HepG2 (cell line): ENCODE results near the gene TMEM217. TPM values are rescaled to one million over a fixed set of nuclear protein-coding genes. Genes with fewer than 3 reads are reported as not detected.

Experiments used
- ATF2 ChIP-seq: sonication (generic); formaldehyde crosslinking; IDR thresholded peaks from 2 replicates; pipeline ENCODE4 v1.4.0; 2020; ENCODE audit warnings: missing genetic modification reagents
- FOXO1 ChIP-seq: sonication (generic); formaldehyde crosslinking; IDR thresholded peaks from 2 replicates; pipeline ENCODE4 v1.4.0; 2020; ENCODE audit warnings: missing genetic modification reagents
- HOXA9 ChIP-seq: sonication (generic); formaldehyde crosslinking; IDR thresholded peaks from 2 replicates; pipeline ENCODE4 v1.8.1; 2022; ENCODE audit warnings: missing genetic modification reagents, mild to moderate bottlenecking, moderate library complexity, borderline replicate concordance
- KDM5A ChIP-seq: fragments of 200-600 bp; sonication (generic); IDR thresholded peaks from 2 replicates; pipeline ENCODE4 v1.7.0; 2018; ENCODE audit warnings: antibody characterized with exemption, mild to moderate bottlenecking, low read length, borderline replicate concordance
- SRSF4 ChIP-seq: fragments of 200-400 bp; formaldehyde crosslinking; IDR thresholded peaks from one replicate; pipeline ENCODE4 v1.6.1; 2018; ENCODE audit warnings: mild to moderate bottlenecking, low read depth, low read length, moderate library complexity; ENCODE audit not compliant: poor library complexity, severe bottlenecking
- ZNF205 ChIP-seq: IDR thresholded peaks from 2 replicates; pipeline ENCODE4 v1.6.1; 2018; ENCODE audit warnings: missing biosample characterization, missing genetic modification reagents
- ZNF3 ChIP-seq: IDR thresholded peaks from 2 replicates; pipeline ENCODE4 v1.7.0; 2017; ENCODE audit warnings: inconsistent platforms
- ZNF318 ChIP-seq: sonication (generic); formaldehyde crosslinking; IDR thresholded peaks from 2 replicates; pipeline ENCODE4 v1.4.0; 2020; ENCODE audit warnings: mild to moderate bottlenecking, missing genetic modification reagents
- ZNF557 ChIP-seq: sonication (generic); formaldehyde crosslinking; IDR thresholded peaks from 2 replicates; pipeline ENCODE4 v1.4.0; 2020; ENCODE audit warnings: missing genetic modification reagents
- polyA plus RNA-seq, 8 experiments: library from polyadenylated mRNA; depleted of rRNA in 3 of 8; stranded (reverse) in 7 of 8; unstranded in 1 of 8; fragments of >200 nt; fragmentation: Illumina TruSeq in 4 of 8; extraction: Trizol in 4 of 8; gene quantifications; 2 replicates each; pipeline versions ENCODE4 v1.2.1 to v1.2.3, GENCODE V29; 2011 to 2016; ENCODE audit warnings: low read depth in 4 of 8, missing spikeins in 1 of 8, mixed read lengths in 1 of 8; ENCODE audit not compliant: insufficient read depth in 1 of 8
- total RNA-seq, 5 experiments: library from RNA; depleted of rRNA; stranded (reverse); fragments of >200 nt; fragmentation: Illumina TruSeq; extraction: Trizol; gene quantifications; 2 replicates each; pipeline ENCODE4 v1.2.3, GENCODE V29; 2016; ENCODE audit warnings: low read depth in 1 of 5
- TF ChIP-seq, protein P1 (sequence below): sonication (generic); formaldehyde crosslinking; conservative IDR thresholded peaks from 2 replicates; pipeline ENCODE4 v1.4.0; 2020; ENCODE audit warnings: missing genetic modification reagents
- TF ChIP-seq, protein P2 (sequence below): sonication (generic); formaldehyde crosslinking; IDR thresholded peaks from 2 replicates; pipeline ENCODE4 v1.5.1; 2020; ENCODE audit warnings: missing genetic modification reagents, mild to moderate bottlenecking, borderline replicate concordance
- TF ChIP-seq, protein P3 (sequence below): sonication (generic); formaldehyde crosslinking; IDR thresholded peaks from 2 replicates; pipeline ENCODE4 v1.4.0; 2020; ENCODE audit warnings: mild to moderate bottlenecking, low read depth, missing genetic modification reagents

TMEM217 gene
- total and polyA plus RNA-seq, 2 of the 13 experiments (the other 11 are each of a cell fraction or from before 2014, with no cell fraction given), result 2.3 to 3.4 TPM

DNA sequence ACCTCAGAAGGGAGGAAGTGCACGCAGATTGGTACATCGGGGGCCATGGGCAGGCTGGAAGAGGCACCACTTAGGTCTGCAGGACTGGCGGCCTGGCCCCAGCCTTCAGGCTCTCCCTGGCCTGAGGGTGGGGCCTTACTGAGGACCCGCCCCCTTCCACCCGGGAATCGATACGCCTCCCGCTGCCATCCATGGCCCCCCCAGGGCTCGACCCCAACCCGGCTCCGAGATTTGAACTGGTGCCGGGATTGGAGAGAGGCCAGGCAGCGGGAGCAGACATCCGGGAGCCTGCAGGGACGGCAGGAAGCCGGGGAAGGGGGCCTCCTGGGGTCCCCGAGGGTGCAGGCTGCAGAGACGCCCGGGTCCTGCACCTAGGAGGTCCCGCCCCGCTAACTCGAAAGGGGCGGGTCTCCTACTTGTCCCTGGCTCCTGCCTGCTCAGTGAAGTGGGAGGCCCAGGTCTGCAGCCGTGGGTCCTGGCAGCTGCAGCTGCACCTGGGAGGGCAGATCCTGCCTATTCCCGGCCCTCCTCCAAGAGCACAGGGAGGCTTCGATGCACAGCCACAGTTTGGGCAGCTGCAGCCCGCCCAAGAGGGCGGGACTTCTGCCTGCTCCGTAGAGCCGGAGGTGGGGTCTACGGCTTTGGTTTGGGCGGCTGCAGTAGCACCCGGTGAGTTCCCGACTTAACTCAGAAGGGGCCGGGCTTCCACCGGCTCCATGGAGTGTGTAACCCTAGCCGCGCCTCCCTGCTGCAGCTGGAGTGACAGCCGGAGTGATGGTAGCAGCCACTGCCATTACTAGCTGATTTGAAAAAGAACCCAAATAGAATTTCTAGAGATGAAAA is 35.6 kb downstream of the TMEM217 start (continued):
- TF ChIP-seq ATF2 (0 out of 2 replicates have a peak, but pooled peaks have one; percentile 22), KDM5A (no peak; the same call in 1 of the 2 replicates), SRSF4 (no peak), ZNF557 (CRISPR knock-in tag) (no peak), ZNF205 (CRISPR knock-in tag) (peak; percentile 38), FOXO1 (CRISPR knock-in tag) (peak; percentile 49), HOXA9 (CRISPR knock-in tag) (no peak), ZNF3 (CRISPR knock-in tag) (no peak), ZNF318 (CRISPR knock-in tag) (no peak)
- TF ChIP-seq, protein P1, sequence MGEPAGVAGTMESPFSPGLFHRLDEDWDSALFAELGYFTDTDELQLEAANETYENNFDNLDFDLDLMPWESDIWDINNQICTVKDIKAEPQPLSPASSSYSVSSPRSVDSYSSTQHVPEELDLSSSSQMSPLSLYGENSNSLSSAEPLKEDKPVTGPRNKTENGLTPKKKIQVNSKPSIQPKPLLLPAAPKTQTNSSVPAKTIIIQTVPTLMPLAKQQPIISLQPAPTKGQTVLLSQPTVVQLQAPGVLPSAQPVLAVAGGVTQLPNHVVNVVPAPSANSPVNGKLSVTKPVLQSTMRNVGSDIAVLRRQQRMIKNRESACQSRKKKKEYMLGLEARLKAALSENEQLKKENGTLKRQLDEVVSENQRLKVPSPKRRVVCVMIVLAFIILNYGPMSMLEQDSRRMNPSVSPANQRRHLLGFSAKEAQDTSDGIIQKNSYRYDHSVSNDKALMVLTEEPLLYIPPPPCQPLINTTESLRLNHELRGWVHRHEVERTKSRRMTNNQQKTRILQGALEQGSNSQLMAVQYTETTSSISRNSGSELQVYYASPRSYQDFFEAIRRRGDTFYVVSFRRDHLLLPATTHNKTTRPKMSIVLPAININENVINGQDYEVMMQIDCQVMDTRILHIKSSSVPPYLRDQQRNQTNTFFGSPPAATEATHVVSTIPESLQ, result no peak
- TF ChIP-seq, protein P2, sequence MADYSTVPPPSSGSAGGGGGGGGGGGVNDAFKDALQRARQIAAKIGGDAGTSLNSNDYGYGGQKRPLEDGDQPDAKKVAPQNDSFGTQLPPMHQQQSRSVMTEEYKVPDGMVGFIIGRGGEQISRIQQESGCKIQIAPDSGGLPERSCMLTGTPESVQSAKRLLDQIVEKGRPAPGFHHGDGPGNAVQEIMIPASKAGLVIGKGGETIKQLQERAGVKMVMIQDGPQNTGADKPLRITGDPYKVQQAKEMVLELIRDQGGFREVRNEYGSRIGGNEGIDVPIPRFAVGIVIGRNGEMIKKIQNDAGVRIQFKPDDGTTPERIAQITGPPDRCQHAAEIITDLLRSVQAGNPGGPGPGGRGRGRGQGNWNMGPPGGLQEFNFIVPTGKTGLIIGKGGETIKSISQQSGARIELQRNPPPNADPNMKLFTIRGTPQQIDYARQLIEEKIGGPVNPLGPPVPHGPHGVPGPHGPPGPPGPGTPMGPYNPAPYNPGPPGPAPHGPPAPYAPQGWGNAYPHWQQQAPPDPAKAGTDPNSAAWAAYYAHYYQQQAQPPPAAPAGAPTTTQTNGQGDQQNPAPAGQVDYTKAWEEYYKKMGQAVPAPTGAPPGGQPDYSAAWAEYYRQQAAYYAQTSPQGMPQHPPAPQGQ, result no peak
- TF ChIP-seq, protein P3, sequence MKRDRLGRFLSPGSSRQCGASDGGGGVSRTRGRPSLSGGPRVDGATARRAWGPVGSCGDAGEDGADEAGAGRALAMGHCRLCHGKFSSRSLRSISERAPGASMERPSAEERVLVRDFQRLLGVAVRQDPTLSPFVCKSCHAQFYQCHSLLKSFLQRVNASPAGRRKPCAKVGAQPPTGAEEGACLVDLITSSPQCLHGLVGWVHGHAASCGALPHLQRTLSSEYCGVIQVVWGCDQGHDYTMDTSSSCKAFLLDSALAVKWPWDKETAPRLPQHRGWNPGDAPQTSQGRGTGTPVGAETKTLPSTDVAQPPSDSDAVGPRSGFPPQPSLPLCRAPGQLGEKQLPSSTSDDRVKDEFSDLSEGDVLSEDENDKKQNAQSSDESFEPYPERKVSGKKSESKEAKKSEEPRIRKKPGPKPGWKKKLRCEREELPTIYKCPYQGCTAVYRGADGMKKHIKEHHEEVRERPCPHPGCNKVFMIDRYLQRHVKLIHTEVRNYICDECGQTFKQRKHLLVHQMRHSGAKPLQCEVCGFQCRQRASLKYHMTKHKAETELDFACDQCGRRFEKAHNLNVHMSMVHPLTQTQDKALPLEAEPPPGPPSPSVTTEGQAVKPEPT (CRISPR knock-in tag), result peak; percentile 73
